Measurements from ENCODE around the gene PDP2. TPM values are rescaled to one million over a fixed set of nuclear protein-coding genes. Genes with fewer than 3 reads are reported as not detected.

PDP2 gene
- total RNA-seq, 4 donors from 2014 or later = 17.9 to 48.2 (median 20.5) TPM

DNA sequence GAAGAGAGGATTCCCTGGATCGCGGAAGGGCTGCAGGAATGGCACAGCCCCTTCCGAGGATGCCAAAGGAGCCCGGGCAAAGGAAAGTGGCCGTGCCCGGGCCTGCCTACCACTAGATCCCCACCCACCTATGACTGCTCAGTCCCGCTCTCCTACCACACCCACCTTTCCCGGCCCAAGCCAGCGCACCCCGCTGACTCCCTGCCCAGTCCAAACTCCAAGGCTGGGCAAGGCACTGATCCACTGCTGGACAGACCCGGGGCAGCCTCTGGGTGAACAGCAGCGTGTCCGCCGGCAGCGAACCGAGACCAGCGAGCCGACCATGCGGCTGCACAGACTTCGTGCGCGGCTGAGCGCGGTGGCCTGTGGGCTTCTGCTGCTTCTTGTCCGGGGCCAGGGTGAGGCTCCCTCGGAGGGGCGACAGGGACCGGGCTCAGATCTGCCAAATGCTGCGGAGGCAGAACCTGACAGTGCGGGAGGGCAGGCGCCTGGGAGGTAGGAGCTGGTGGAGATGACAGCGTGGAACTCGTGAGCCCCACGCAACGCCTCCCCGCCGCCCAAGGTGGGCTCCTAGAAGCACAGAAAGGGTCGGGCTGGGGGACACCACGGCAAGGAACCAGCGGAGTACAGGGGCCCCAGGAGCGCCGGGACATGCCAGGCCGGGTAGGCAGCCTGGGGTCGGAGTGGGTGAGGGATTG is 55.1 kb downstream of the PDP2 start, which contains the start of gene CES2:
TSS of gene CES2 (plus strand) at position 203 of the 698 bp plus-strand sequence. CDS start at position 323, 120 bp downstream.
- no peak for DNase-seq (ENCODE audit: low spot score)
- ATAC-seq (ENCODE audit: low FRiP score) = peak; percentile 83
- TF ChIP-seq, protein P1, sequence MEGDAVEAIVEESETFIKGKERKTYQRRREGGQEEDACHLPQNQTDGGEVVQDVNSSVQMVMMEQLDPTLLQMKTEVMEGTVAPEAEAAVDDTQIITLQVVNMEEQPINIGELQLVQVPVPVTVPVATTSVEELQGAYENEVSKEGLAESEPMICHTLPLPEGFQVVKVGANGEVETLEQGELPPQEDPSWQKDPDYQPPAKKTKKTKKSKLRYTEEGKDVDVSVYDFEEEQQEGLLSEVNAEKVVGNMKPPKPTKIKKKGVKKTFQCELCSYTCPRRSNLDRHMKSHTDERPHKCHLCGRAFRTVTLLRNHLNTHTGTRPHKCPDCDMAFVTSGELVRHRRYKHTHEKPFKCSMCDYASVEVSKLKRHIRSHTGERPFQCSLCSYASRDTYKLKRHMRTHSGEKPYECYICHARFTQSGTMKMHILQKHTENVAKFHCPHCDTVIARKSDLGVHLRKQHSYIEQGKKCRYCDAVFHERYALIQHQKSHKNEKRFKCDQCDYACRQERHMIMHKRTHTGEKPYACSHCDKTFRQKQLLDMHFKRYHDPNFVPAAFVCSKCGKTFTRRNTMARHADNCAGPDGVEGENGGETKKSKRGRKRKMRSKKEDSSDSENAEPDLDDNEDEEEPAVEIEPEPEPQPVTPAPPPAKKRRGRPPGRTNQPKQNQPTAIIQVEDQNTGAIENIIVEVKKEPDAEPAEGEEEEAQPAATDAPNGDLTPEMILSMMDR (IDR thresholded peaks at IDR 0.05) = no peak

DNA sequence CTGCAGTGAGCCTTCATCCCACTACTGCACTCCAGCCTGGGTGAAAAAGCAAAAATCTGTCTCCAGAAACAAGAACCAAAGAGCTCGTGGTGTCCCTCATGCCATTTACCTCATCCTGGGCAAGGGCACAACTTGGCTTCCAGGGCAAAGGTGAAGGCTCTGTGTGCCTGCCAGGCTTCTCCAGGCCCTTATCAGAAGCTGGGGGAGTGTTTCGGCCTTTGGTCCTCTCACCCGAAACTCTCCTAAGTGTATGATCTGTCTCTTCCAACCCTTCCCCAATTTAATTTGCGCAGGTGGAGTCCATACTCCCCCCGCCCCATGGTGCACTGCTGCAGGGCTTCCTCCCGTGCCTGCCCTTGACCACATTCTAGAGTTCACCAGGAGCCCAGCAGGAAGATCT is 56.1 kb downstream of the PDP2 start:
- TF ChIP-seq, protein P1 (IDR thresholded peaks at IDR 0.05) = no peak
- no peak for ATAC-seq (ENCODE audit: low FRiP score)
- no peak for DNase-seq (ENCODE audit: low spot score)

DNA sequence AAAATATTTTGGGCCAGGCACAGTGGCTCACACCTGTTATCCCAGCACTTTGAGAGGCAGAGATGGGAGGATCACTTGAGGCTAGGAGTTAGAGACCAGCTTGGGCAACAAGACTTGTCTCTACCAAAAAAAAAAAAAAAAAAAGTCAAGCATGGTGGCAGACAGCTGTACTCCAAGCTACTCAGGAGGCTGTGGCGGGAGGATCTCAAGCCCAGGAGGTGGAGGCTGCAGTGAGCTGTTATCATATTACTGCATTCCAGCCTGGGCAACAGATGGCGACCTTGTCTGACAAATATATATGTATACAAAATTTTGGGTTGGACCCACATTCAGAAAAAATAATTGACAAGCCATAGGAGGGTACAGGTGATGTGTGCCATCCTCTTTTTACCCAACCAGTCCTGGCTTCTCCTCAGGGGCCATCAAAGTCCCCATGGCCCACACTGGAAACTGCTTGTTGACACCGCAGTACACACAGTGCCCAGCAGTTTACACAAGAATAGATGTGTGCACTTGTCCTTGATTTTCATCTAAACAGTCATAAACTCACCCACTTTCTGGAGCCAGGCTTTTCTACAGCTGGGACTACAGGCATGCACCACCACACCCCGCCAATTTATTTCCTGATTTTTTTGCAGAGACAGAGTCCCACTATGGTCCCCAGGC is 56.7 kb downstream of the PDP2 start:
- ATAC-seq (ENCODE audit: low FRiP score) (no peak), DNase-seq (ENCODE audit: low spot score) (no peak)
- TF ChIP-seq, protein P1 (IDR thresholded peaks at IDR 0.05) = no peak

DNA sequence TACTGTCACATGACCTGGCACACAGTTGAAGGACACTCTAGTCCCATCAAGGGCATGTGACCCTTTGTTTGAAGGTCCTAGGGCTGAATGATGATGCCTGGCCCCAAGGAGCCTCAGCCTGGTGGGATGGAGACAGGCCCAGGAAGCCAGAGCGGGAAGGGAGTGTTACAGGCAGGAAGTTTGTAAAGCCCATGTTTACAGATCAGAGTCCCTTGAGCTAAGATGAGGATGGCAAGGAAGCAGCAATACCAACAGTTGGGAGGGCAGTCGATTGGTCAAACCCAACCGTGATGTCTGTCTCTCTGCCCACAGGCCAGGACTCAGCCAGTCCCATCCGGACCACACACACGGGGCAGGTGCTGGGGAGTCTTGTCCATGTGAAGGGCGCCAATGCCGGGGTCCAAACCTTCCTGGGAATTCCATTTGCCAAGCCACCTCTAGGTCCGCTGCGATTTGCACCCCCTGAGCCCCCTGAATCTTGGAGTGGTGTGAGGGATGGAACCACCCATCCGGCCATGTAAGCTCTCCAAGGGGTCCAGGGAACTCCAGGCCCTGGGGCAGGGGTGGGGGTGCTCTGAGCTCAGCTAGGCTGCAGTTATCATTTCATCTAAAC is 57.5 kb downstream of the PDP2 start:
- ATAC-seq (ENCODE audit: low FRiP score) = no peak
- no peak for DNase-seq (ENCODE audit: low spot score)
- TF ChIP-seq, protein P1 (IDR thresholded peaks at IDR 0.05) = no peak

DNA sequence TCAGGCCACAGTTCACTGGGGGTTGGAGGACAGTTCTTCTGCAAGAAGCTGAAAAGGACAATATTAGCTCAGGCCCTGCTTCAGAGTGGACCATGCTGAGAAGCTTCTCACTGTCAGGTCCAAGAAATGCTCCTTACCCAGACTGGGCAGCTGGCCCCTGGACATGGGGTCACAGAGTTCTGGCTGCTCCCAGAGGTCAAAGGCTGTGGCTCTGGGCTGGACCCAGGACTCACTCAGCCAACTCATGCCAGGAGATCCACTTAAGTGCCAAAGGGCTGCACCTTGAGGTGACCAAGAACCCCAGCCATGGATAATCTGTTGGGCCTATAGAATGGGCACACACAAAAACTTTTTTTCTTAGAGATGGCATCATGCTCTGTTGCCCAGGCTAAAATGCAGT is 59.1 kb downstream of the PDP2 start:
- ATAC-seq (ENCODE audit: low FRiP score) = no peak
- TF ChIP-seq, protein P1 (IDR thresholded peaks at IDR 0.05) = no peak
- DNase-seq (ENCODE audit: low spot score) = no peak

DNA sequence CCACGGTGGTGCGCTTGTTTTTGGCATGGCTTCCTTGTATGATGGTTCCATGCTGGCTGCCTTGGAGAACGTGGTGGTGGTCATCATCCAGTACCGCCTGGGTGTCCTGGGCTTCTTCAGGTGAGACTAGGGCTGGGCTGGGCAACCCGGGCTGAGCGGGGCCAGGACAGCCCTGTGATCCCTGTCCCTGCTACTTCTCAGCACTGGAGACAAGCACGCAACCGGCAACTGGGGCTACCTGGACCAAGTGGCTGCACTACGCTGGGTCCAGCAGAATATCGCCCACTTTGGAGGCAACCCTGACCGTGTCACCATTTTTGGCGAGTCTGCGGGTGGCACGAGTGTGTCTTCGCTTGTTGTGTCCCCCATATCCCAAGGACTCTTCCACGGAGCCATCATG is 59.9 kb downstream of the PDP2 start:
- TF ChIP-seq, protein P1 (IDR thresholded peaks at IDR 0.05) = no peak
- no peak for DNase-seq (ENCODE audit: low spot score)
- ATAC-seq (ENCODE audit: low FRiP score) = no peak

Other genes with a start within 250 kb of the PDP2 start
- 10 to 100 TPM; 12.6 to 29.9 (median 23.8) TPM for gene CMTM4, start 183.8 kb upstream of the PDP2 start, total RNA-seq
- gene DYNC1LI2, start 128.9 kb upstream of the PDP2 start, total RNA-seq = 100 to 1,000 TPM; 120 to 199 (median 169) TPM
- gene TERB1, start 78.9 kb upstream of the PDP2 start, total RNA-seq = not detected
- gene NAE1, start 49.5 kb upstream of the PDP2 start, total RNA-seq = 10 to 100 TPM; 29.7 to 36.4 (median 35.3) TPM
- gene CA7, start 36.1 kb upstream of the PDP2 start, total RNA-seq = not detected
- not detected for gene CDH16, start 38.4 kb downstream of the PDP2 start, total RNA-seq
- 10 to 100 TPM in 3 of 4 donors, 1 to 10 TPM in 1; 3.8 to 21.0 (median 11.9) TPM for gene RRAD, start 45.0 kb downstream of the PDP2 start, total RNA-seq
- gene CIAO2B, start 53.9 kb downstream of the PDP2 start, total RNA-seq = 10 to 100 TPM; 50.4 to 86.8 (median 70.4) TPM
- 10 to 100 TPM; 25.1 to 34.3 (median 28.1) TPM for gene CES2, start 55.0 kb downstream of the PDP2 start, total RNA-seq
- gene CES3, start 80.8 kb downstream of the PDP2 start, total RNA-seq = 1 to 10 TPM in 1 of 4 donors, under 1 TPM in 3; 0.31 to 1.6 (median 0.84) TPM
- gene CES4A, start 108.1 kb downstream of the PDP2 start, total RNA-seq = 10 to 100 TPM in 3 of 4 donors, 1 to 10 TPM in 1; 4.4 to 48.1 (median 14.3) TPM
- 10 to 100 TPM; 30.3 to 77.6 (median 35.4) TPM for gene CBFB, start 148.6 kb downstream of the PDP2 start, total RNA-seq
- 10 to 100 TPM; 12.1 to 28.8 (median 16.4) TPM for gene PHAF1, start 229.4 kb downstream of the PDP2 start, total RNA-seq

Data from omental fat pad (tissue), 4 donors.